Naive B cell (primary cell): Measurements from ENCODE around the gene CCT7. TPM values are rescaled to one million over a fixed set of nuclear protein-coding genes. Genes with fewer than 3 reads are reported as not detected.
"Not testable (repeated sequence)": the region's sequence is repeated elsewhere in the genome, so short reads cannot be mapped to it uniquely, and the experiment has no call there.

Source experiments
- ATAC-seq, 2 donors: fragments of 150-1000 bp; cut with Tn5 transposase; 2 replicates each; pipeline ENCODE4 v1.10.0; 2021; ENCODE audit warnings: low read depth in 2 of 2, mild to moderate bottlenecking in 2 of 2, moderate library complexity in 2 of 2
- DNase-seq: peaks from one replicate; pipeline ENCODE4 v3.0.0; 2022
- H3K27ac Mint-ChIP-seq, 6 donors: one replicate each; pipeline ENCODE4 v1.8.0; 2020 to 2022; ENCODE audit warnings: mild to moderate bottlenecking in 6 of 6, mixed read lengths in 6 of 6, moderate library complexity in 5 of 6, inconsistent platforms in 2 of 6
- H3K27me3 Mint-ChIP-seq, 3 donors: one replicate each; pipeline ENCODE4 v1.8.0; 2021 to 2022; ENCODE audit warnings: mixed read lengths in 3 of 3, mild to moderate bottlenecking in 1 of 3
- H3K36me3 Mint-ChIP-seq, 2 donors: one replicate each; pipeline ENCODE4 v1.8.0; 2020 to 2022; ENCODE audit warnings: mixed read lengths in 2 of 2, inconsistent platforms in 1 of 2, mild to moderate bottlenecking in 1 of 2
- H3K4me1 Mint-ChIP-seq, 3 donors: one replicate each; pipeline ENCODE4 v1.8.0; 2020 to 2022; ENCODE audit warnings: mixed read lengths in 3 of 3, inconsistent platforms in 1 of 3, mild to moderate bottlenecking in 1 of 3, moderate library complexity in 1 of 3
- H3K4me3 Mint-ChIP-seq, 8 donors: one replicate each; pipeline ENCODE4 v1.8.0; 2020 to 2022; ENCODE audit warnings: mild to moderate bottlenecking in 8 of 8, mixed read lengths in 8 of 8, moderate library complexity in 8 of 8, inconsistent platforms in 2 of 8
- H3K9me3 Mint-ChIP-seq, 7 donors: one replicate each; pipeline ENCODE4 v1.8.0; 2020 to 2022; ENCODE audit warnings: mixed read lengths in 7 of 7, mild to moderate bottlenecking in 5 of 7, inconsistent platforms in 2 of 7, moderate library complexity in 1 of 7
- polyA plus RNA-seq, 6 donors: library from polyadenylated mRNA; unstranded; fragments of 300-500 nt; fragmentation: Illumina TruSeq; gene quantifications; one replicate each; pipeline ENCODE4 v1.2.3, GENCODE V29; 2021; ENCODE audit warnings: low read depth in 6 of 6

The CCT7 gene
- polyA plus RNA-seq, 6 donors from 2014 or later = 224 to 376 (median 265) TPM

DNA sequence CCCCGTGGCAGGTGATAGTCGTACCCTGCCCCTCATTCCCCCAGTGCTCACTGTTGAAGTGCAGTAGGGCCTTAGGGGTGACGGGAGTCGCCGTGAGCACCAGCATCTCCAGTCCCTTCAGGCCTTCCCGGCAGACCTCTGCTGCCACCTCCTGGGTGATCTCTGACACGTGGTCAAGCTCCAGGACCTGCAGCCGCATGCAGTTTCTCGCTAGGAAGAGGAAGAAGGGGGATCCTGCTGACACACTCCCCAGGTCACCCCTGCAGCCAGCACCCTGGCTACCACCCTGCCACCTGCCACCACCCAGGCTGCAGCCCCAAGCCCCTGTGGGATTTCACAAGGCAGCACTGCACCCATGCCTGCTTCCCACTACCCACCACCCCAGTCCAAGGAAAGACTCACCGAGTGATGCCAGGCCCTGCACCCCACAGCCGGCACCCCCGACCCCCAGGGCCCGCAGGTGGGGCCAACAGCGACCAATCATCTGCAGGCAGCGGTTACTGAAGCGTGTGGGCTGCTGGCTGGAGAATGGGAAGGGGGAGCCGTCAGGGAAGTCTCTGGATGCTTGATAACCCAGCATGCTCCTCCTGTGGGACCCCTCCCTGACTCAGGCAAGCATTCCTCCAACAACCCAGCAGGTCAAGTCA is 26.4 kb downstream of the CCT7 start:
- no peak overlapping the region for H3K4me3 Mint-ChIP-seq
- DNase-seq = no peak
- no peak for ATAC-seq
- peaks cover 0 to 7% of the 10 kb centered on the region in 2 donors for H3K36me3 Mint-ChIP-seq
- H3K4me1 Mint-ChIP-seq = peaks cover 0 to 3% (median 0%) of the 10 kb centered on the region in 3 donors
- no peaks in the 10 kb centered on the region for H3K27me3 Mint-ChIP-seq
- H3K9me3 Mint-ChIP-seq = no peaks in the 10 kb centered on the region
- peak overlapping the region in 2 of 6 donors; percentile 80 to 89 for H3K27ac Mint-ChIP-seq

DNA sequence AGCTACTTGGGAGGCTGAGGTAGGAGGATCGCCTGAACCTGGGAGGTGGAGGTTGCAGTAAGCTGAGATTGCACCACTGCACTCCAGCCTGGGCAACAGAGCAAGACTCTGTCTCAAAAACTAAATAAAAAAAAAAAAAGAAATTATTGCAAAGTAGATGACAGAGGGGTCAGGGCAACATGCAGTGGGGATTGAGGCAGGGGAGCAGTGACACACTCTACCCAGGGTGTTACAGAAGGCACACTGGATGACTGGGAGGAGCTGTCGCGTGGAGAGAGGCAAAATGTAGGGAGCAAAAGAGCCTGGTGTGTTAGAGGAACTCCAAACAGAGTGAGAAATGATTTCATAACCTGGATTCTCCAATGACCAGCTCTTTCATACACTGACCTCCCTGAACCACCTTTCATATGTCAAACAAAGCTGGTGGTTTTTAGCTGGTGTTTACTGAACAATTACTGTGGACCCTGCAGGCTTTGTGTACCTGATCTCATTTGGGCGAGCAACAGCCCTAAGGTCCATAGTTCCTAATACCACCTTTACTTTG is 28.1 kb downstream of the CCT7 start:
- no peaks in the 10 kb centered on the region for H3K9me3 Mint-ChIP-seq

DNA sequence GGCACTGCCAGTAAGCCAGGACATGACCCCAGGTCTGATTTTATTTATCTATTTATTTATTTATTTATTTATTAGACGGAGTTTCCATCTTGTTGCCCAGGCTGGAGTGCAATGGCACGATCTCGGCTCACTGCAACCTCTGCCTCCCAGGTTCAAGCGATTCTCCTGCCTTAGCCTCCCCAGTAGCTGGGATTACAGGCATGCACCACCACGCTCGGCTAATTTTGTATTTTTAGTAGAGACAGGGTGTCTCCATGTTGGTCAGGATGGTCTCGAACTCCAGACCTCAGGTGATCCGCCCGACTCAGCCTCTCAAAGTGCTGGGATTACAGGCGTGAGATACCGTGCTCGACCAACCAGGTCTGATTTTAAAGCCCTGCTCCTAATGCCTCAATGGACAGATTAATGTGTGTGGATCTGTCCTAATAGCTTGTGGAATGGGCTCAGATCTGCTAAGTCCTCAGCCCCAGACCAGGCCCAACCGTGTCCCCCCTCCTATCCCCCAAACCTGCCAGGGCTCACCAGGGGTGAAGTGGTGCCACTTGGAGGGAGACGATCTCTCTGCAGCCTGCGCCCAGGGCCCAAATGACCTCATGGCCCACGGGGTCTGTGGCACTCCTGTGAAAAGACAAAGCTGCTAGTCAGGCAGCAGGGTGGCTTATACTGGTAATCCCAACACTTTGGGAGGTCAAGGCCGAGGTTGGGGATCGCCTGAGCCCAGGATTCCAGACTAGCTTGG is 28.8 kb downstream of the CCT7 start:
- not testable (repeated sequence) for DNase-seq, H3K9me3 Mint-ChIP-seq, H3K27ac Mint-ChIP-seq, H3K27me3 Mint-ChIP-seq, H3K4me3 Mint-ChIP-seq, ATAC-seq, H3K4me1 Mint-ChIP-seq, H3K36me3 Mint-ChIP-seq

More for the DNA sequence above, 28.1 kb downstream of the CCT7 start:
- no peaks in the 10 kb centered on the region for H3K27me3 Mint-ChIP-seq
- DNase-seq = no peak
- H3K4me3 Mint-ChIP-seq = no peak overlapping the region
- H3K4me1 Mint-ChIP-seq = peaks cover 0 to 5% (median 3%) of the 10 kb centered on the region in 3 donors
- H3K36me3 Mint-ChIP-seq = peaks cover 0 to 7% of the 10 kb centered on the region in 2 donors
- ATAC-seq = no peak
- H3K27ac Mint-ChIP-seq = no peak overlapping the region

DNA sequence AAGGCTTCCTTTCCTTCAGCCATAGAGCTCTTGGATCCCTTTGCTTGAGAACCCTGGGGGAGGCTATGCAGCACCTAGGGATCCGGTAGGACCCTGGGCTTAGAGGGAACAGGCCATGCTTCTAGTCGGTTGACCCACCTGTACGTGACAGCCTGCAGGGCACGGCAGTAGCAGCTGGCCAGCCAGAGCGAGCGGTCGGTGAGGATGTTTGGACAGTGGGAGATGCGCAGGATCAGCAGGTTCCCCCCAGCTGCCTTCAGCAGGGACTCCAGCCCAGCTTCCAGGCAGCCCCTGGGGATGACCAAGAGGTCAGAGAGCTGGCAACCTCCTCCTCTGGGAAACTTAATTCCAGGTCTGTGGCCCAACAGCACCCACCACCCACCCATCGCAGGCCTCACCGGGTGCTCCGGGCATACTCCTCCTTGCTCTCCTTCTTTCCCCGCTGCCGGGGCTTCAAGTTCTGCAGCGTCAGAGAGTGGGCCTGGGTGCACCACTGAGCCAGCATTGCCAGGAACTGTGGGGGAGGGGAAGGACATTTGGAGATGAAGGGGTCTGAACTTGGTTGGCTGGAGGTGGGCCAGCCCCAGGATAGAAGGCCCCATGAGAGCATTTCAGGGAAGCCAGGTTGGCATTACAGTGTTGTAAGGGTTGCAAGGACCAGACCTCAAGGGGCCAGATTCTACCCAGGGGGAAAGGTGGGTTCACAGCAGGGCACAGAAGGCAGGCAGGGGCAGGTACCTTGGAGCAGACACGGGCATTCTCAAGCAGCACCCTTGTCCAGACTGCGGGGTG is 29.6 kb downstream of the CCT7 start:
- DNase-seq = no peak
- H3K27me3 Mint-ChIP-seq = no peaks in the 10 kb centered on the region
- no peak overlapping the region for H3K27ac Mint-ChIP-seq
- peaks cover 3 to 11% (median 8%) of the 10 kb centered on the region in 3 donors for H3K4me1 Mint-ChIP-seq
- H3K4me3 Mint-ChIP-seq = no peak overlapping the region
- ATAC-seq = no peak
- H3K9me3 Mint-ChIP-seq = no peaks in the 10 kb centered on the region
- H3K36me3 Mint-ChIP-seq = peaks cover 0 to 16% of the 10 kb centered on the region in 2 donors

DNA sequence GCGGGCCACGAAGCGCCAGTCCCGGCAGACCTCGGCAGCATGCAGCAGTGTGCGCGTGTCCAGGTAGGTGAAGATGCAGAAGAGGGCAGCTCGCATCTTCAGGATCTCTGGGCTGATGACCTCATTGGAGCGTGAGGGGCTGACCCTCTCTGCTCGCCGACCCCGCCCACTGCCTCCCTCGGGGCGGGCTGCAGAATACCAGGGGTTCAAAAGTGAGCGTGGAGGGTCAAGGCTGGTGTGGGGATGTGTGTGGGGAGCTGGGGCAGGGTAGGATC is 30.2 kb downstream of the CCT7 start:
- Mint-ChIP-seq H3K27me3 (no peaks in the 10 kb centered on the region), H3K9me3 (no peaks in the 10 kb centered on the region), H3K36me3 (peaks cover 0 to 11% of the 10 kb centered on the region in 2 donors), H3K27ac (no peak overlapping the region), H3K4me1 (peaks cover 3 to 11% (median 8%) of the 10 kb centered on the region in 3 donors), H3K4me3 (no peak overlapping the region)
- ATAC-seq = no peak
- DNase-seq = no peak

DNA sequence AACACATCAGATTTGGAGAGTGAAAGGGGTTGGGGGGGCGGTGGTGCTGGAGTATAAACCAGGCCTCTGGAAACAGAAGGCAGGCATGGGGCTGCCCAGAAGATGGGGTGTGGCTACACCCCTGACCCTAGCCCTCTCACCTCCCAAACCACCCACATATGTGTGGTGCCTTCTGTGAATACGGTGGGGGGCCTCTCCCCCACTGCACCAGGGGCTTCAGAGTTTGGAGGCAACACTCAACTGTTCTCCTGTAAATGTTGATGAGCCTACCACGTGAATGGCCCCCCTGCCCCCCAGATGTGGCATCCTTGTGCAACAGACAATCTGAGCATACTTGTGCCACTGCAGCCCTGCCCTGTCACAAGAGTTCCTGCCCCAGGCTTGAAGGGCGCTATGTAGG is 30.7 kb downstream of the CCT7 start:
- Mint-ChIP-seq H3K27ac (no peak overlapping the region), H3K4me1 (peaks cover 0 to 12% (median 8%) of the 10 kb centered on the region in 3 donors), H3K27me3 (peaks cover 0 to 2% (median 0%) of the 10 kb centered on the region in 3 donors), H3K9me3 (no peaks in the 10 kb centered on the region), H3K4me3 (peak overlapping the region in 1 of 8 donors; percentile 35), H3K36me3 (peaks cover 0 to 9% of the 10 kb centered on the region in 2 donors)
- ATAC-seq (no peak), DNase-seq (no peak)

DNA sequence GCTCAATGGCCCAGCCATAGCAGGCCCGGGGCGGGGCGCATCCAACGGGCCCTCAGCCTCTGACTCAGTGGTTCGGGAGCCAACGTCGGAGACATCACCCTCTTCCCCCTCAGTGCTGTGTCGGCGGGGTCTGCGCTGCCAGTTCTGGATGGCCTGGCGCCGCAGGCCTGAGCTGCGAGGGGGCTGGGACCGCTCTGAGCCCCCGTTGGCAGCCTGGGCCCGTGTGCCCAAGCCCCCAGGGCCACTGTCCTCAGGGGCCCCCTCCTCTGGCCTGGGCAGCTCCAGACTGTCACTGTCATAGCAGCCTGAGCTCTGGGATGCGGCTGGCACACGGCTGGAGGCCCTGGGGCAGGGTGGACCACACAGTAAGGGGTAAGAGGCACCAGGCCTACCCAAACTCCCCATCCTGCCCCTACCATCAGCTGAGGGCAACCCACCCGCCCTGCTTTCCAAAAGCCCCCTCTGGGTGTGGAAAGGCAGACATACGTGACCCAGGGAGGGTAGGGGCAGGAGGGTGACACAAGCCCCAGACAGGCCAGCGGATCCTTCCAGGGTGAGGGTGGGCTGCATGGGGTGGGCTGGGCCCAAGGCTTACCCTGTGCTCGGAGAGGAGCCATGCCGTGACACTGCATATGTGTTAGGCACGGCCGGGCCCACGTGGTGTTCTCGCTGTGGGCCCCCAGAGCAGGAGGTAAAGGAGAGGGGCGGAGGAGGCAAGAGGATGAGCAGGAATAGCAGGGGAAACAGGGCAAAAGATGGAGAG is 31.4 kb downstream of the CCT7 start:
- ATAC-seq (no peak), DNase-seq (no peak)
- Mint-ChIP-seq H3K27me3 (peaks cover 0 to 5% (median 2%) of the 10 kb centered on the region in 3 donors), H3K36me3 (peaks cover 0 to 9% of the 10 kb centered on the region in 2 donors), H3K9me3 (peaks cover 0 to 2% (median 0%) of the 10 kb centered on the region in 7 donors), H3K4me1 (peaks cover 0 to 15% (median 15%) of the 10 kb centered on the region in 3 donors), H3K4me3 (peak overlapping the region in 1 of 8 donors; percentile 42), H3K27ac (peak overlapping the region in 1 of 6 donors; percentile 54)

DNA sequence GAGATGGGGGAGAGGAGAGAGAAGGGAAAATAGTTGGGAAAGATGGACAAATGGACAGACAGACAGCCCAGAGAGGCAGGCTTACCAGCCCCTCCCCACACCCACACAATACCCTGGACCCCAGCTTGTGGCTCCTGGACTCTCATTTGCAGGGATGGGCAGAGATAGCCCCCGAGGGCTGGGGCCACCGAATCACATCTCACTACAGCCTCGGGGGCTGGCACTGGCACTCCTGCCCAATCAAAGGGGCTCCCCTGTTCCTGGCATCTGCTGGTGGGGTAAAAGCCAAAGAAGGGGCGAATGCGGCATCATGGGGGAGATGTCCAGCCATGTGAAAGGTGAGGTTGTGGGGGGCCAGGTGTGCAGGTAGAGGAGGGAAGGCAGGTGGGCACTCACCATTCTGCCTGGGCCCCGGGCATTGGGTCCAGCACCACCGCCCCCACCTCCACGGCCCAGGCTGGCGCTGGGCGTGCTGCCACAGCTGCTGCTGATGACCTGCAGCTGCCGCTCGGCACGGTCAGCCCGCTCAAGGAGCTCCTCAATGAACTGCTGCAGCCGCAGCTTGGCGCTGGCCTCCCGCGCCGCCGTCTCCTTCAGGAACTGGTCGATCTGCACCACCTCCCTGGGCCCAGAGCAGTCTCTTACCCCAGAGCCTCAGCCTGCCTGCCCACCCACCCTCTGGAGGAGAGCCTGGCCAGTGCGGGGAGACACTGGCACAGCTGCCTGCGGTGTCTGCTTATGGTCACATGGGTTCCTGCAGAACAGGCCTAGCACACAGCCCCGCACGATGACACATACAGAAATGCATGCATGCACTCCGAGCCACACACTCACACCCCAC is 32.2 kb downstream of the CCT7 start:
- no peak for ATAC-seq
- peaks cover 0 to 16% of the 10 kb centered on the region in 2 donors for H3K36me3 Mint-ChIP-seq
- no peak overlapping the region for H3K27ac Mint-ChIP-seq
- peaks cover 0 to 2% (median 0%) of the 10 kb centered on the region in 7 donors for H3K9me3 Mint-ChIP-seq
- DNase-seq = no peak
- H3K4me1 Mint-ChIP-seq = peaks cover 7 to 22% (median 22%) of the 10 kb centered on the region in 3 donors
- H3K4me3 Mint-ChIP-seq = no peak overlapping the region
- H3K27me3 Mint-ChIP-seq = peaks cover 0 to 8% (median 5%) of the 10 kb centered on the region in 3 donors

DNA sequence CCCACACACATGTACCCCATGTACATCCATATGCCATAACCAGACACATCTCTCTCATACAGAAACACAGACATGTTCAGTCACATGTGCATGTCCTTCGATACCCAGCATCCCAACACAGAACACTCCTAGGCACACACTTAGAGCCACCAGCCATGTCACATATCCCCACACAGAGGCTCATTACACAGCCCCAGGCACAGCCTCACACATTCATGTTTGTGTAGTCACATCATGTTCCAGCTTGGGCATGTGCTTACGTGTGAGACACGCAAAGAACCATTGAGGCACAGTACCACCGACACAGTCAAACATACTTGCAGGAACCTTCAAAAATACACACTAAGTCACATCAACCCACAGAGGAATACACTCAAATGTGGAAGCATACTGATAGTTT is 32.9 kb downstream of the CCT7 start:
- H3K4me1 Mint-ChIP-seq = peaks cover 8 to 22% (median 22%) of the 10 kb centered on the region in 3 donors
- H3K27ac Mint-ChIP-seq = no peak overlapping the region
- peaks cover 0 to 2% (median 0%) of the 10 kb centered on the region in 7 donors for H3K9me3 Mint-ChIP-seq
- DNase-seq (no peak), ATAC-seq (no peak)
- H3K36me3 Mint-ChIP-seq = peaks cover 0 to 16% of the 10 kb centered on the region in 2 donors
- H3K4me3 Mint-ChIP-seq = no peak overlapping the region
- peaks cover 0 to 8% (median 5%) of the 10 kb centered on the region in 3 donors for H3K27me3 Mint-ChIP-seq

DNA sequence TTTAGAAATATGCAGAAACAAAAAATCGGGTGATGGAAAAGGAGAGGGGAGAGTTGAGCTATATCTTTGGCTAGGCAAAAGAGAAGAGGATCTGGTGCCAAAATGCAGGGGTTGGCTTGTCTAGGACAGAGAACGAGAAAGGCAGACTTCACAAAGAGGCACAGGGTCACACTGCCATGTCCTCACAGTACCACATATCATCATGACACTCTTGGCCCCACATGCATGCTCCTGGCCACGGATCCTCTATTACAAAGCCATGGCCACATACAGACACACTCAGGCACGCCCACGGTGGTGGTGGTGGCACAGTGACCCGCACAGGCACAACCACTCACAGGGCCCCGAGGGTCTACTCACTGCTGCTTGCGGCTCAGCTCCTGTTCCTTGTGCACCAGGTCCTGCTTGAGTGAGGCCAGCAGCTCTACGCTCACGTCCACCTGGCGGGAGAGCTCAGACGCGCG is 34.3 kb downstream of the CCT7 start:
- Mint-ChIP-seq H3K4me1 (peaks cover 8 to 22% (median 22%) of the 10 kb centered on the region in 3 donors), H3K9me3 (peaks cover 0 to 2% (median 0%) of the 10 kb centered on the region in 7 donors), H3K27ac (peak overlapping the region in 1 of 6 donors; percentile 37), H3K4me3 (peak overlapping the region in 6 of 8 donors; percentile 20 to 68 (median 47)), H3K27me3 (peaks cover 0 to 8% (median 5%) of the 10 kb centered on the region in 3 donors), H3K36me3 (peaks cover 0 to 16% of the 10 kb centered on the region in 2 donors)
- DNase-seq (no peak), ATAC-seq (no peak)

DNA sequence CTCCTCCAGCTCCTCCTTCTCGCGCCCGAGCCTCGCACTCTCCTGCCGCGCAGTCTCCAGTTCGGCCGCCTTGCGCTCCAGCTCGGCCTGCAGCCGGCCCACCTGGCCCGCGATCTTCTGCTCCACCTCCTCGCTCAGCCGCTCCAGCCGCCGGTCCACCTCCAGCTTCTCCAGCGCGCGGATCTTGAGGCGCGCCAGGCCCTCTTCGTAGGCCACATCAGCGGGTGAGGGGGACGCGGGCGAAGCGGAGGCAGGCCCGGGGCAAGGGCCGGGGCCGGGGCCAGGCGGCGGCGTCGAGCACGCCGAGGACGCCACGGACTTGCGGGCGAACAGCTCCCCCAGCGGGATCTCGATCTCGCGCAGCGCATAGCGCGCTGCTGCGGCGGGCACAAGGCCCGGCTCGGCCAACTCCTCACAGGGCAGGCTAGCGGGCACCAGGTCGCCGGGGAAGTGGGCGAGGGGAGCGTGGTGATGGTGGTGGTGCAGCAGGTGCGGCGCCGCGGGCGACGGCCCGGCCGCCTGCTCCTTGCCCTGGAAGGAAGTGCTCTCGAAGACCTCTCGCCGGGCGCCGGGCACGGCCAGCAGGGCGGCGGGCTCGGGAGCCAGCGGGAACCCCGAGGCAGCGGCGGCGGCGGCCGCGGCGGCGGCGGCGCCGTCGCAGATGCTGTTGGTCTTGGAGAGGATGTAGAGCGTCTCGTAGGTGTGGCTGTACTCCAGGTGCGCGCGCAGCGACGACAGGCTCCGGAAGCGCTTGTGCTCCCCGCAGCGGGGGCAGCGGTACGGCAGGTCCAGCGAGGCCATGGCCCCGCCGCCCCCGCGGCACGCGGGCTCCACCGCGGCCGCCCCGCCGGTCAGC is 35.0 kb downstream of the CCT7 start:
- H3K4me3 Mint-ChIP-seq = peak overlapping the region in 3 of 8 donors; percentile 18 to 68 (median 42)
- peaks cover 0 to 2% (median 0%) of the 10 kb centered on the region in 7 donors for H3K9me3 Mint-ChIP-seq
- ATAC-seq (peak; percentile 88 to 89), DNase-seq (peak; percentile 11)
- peaks cover 0 to 8% (median 5%) of the 10 kb centered on the region in 3 donors for H3K27me3 Mint-ChIP-seq
- H3K27ac Mint-ChIP-seq = no peak overlapping the region
- H3K4me1 Mint-ChIP-seq = peaks cover 8 to 26% (median 22%) of the 10 kb centered on the region in 3 donors
- H3K36me3 Mint-ChIP-seq = peaks cover 4 to 16% of the 10 kb centered on the region in 2 donors
